Measurements from ENCODE around the gene MAD1L1.

DNA sequence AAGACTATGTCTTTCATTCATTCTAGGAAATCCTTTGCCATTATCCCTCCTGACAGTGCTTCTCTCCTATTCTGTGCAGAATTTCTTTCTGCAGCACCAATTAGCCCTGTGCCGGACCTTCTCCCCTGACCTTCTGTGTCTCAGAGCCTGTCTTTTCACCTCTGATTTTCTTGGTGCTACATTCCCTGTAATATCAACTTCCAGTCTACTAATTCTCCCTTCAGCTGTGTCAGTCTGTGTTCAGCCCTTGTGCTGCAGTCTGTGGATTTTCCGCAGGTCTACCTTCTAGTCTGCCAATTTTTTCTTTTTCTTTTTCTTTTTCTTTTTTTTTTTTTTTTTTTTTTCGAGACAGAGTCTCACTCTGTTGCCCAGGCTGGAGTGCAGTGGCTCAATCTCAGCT, 446.9 kb downstream of the MAD1L1 start:
- TF ChIP-seq, protein P1, sequence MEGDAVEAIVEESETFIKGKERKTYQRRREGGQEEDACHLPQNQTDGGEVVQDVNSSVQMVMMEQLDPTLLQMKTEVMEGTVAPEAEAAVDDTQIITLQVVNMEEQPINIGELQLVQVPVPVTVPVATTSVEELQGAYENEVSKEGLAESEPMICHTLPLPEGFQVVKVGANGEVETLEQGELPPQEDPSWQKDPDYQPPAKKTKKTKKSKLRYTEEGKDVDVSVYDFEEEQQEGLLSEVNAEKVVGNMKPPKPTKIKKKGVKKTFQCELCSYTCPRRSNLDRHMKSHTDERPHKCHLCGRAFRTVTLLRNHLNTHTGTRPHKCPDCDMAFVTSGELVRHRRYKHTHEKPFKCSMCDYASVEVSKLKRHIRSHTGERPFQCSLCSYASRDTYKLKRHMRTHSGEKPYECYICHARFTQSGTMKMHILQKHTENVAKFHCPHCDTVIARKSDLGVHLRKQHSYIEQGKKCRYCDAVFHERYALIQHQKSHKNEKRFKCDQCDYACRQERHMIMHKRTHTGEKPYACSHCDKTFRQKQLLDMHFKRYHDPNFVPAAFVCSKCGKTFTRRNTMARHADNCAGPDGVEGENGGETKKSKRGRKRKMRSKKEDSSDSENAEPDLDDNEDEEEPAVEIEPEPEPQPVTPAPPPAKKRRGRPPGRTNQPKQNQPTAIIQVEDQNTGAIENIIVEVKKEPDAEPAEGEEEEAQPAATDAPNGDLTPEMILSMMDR (conservative IDR thresholded peaks at IDR 0.05; ENCODE audit: low read length): no peak
- TF ChIP-seq EZH2phosphoT487 (IDR thresholded peaks at IDR 0.05; ENCODE audit: borderline replicate concordance, low read depth, low read length): no peak

Measured in OCI-LY7 (cell line).